GM10266 (cell line): ENCODE results near the gene BARX1.

ENCODE experiments used
- DNase-seq: peaks from one replicate; pipeline ENCODE4 v3.0.0; 2012; ENCODE audit errors: extremely low spot score
- CTCF ChIP-seq: IDR thresholded peaks from 2 replicates; pipeline ENCODE4 v1.5.1; 2012; ENCODE audit warnings: mild to moderate bottlenecking, low read depth; ENCODE audit not compliant: control insufficient read depth, insufficient read depth; ENCODE audit errors: missing control alignments

BARX1 gene

GRCh38 chr9:93929231-93929630 is 25.9 kb downstream of the BARX1 start:
- no peak for TF ChIP-seq CTCF
- no peak for DNase-seq

GRCh38 chr9:93922535-93922934 is 32.6 kb downstream of the BARX1 start:
- TF ChIP-seq CTCF, result no peak
- DNase-seq, result no peak

- no peak for DNase-seq
- no peak for TF ChIP-seq CTCF
Measured at GRCh38 chr9:93920131-93920800, 34.9 kb downstream of the BARX1 start.

- no peak for TF ChIP-seq CTCF
- no peak for DNase-seq
Measured at GRCh38 chr9:93918061-93918460, 37.1 kb downstream of the BARX1 start.

- TF ChIP-seq CTCF, result no peak
- no peak for DNase-seq
Measured at GRCh38 chr9:93917121-93917853, 37.9 kb downstream of the BARX1 start.

GRCh38 chr9:93916358-93916757 is 38.8 kb downstream of the BARX1 start:
- no peak for TF ChIP-seq CTCF
- no peak for DNase-seq
